ENCODE measurements around the gene ABCA1.

The ABCA1 gene

GRCh38 chr9:104974053-104974962 is 46.4 kb upstream of the ABCA1 start:
- no peak overlapping the region for H2AFZ ChIP-seq (ENCODE audit: low read depth, low read length)

GRCh38 chr9:104972242-104972866 is 44.4 kb upstream of the ABCA1 start:
- peaks cover 30% of the 10 kb centered on the region for H3K27me3 ChIP-seq (ENCODE audit: low read depth, low read length)

More at GRCh38 chr9:104974053-104974962, 46.4 kb upstream of the ABCA1 start:
- H4K20me1 ChIP-seq (ENCODE audit: insufficient read depth, low read length) = no peaks in the 10 kb centered on the region
- H3K4me3 ChIP-seq (ENCODE audit: low read length) = no peak overlapping the region
- H3K4me1 ChIP-seq (ENCODE audit: low read length) = no peaks in the 10 kb centered on the region
- H3K27ac ChIP-seq (ENCODE audit: low read length) = no peak overlapping the region
- no peak overlapping the region for H3K9ac ChIP-seq (ENCODE audit: low read length)
- H3K27me3 ChIP-seq (ENCODE audit: low read depth, low read length) = peaks cover 39% of the 10 kb centered on the region
- no peak for TF ChIP-seq CTCF (IDR thresholded peaks at IDR 0.05; ENCODE audit: low read depth, low read length)
- TF ChIP-seq EZH2phosphoT487 (IDR thresholded peaks at IDR 0.05; ENCODE audit: low read depth) = no peak
- H3K9me3 ChIP-seq (ENCODE audit: insufficient read depth, low read length) = no peaks in the 10 kb centered on the region
- H3K4me2 ChIP-seq (ENCODE audit: low read length) = no peak overlapping the region
- no peaks in the 10 kb centered on the region for H3K79me2 ChIP-seq (ENCODE audit: low read length)
- no peaks in the 10 kb centered on the region for H3K36me3 ChIP-seq (replicated peaks; ENCODE audit: low read depth, low read length)

GRCh38 chr9:104971511-104971910 is 43.6 kb upstream of the ABCA1 start:
- Histone ChIP-seq H3K27ac (ENCODE audit: low read length) (no peak overlapping the region), H2AFZ (ENCODE audit: low read depth, low read length) (no peak overlapping the region), H3K27me3 (ENCODE audit: low read depth, low read length) (peaks cover 30% of the 10 kb centered on the region), H3K9ac (ENCODE audit: low read length) (no peak overlapping the region), H3K4me1 (ENCODE audit: low read length) (no peaks in the 10 kb centered on the region), H3K9me3 (ENCODE audit: insufficient read depth, low read length) (no peaks in the 10 kb centered on the region), H4K20me1 (ENCODE audit: insufficient read depth, low read length) (no peaks in the 10 kb centered on the region), H3K36me3 (replicated peaks; ENCODE audit: low read depth, low read length) (no peaks in the 10 kb centered on the region), H3K4me3 (ENCODE audit: low read length) (no peak overlapping the region), H3K4me2 (ENCODE audit: low read length) (no peak overlapping the region), H3K79me2 (ENCODE audit: low read length) (no peaks in the 10 kb centered on the region)
- TF ChIP-seq EZH2phosphoT487 (IDR thresholded peaks at IDR 0.05; ENCODE audit: low read depth) (no peak), CTCF (IDR thresholded peaks at IDR 0.05; ENCODE audit: low read depth, low read length) (no peak)

More at GRCh38 chr9:104972242-104972866, 44.4 kb upstream of the ABCA1 start:
- Histone ChIP-seq H3K9ac (ENCODE audit: low read length) (no peak overlapping the region), H4K20me1 (ENCODE audit: insufficient read depth, low read length) (no peaks in the 10 kb centered on the region), H3K4me1 (ENCODE audit: low read length) (no peaks in the 10 kb centered on the region), H3K79me2 (ENCODE audit: low read length) (no peaks in the 10 kb centered on the region), H3K4me3 (ENCODE audit: low read length) (no peak overlapping the region), H2AFZ (ENCODE audit: low read depth, low read length) (no peak overlapping the region), H3K27ac (ENCODE audit: low read length) (no peak overlapping the region), H3K9me3 (ENCODE audit: insufficient read depth, low read length) (no peaks in the 10 kb centered on the region), H3K4me2 (ENCODE audit: low read length) (no peak overlapping the region), H3K36me3 (replicated peaks; ENCODE audit: low read depth, low read length) (no peaks in the 10 kb centered on the region)
- TF ChIP-seq CTCF (IDR thresholded peaks at IDR 0.05; ENCODE audit: low read depth, low read length) (no peak), EZH2phosphoT487 (IDR thresholded peaks at IDR 0.05; ENCODE audit: low read depth) (no peak)

GRCh38 chr9:104970271-104970987 is 42.5 kb upstream of the ABCA1 start:
- Histone ChIP-seq H3K36me3 (replicated peaks; ENCODE audit: low read depth, low read length) (no peaks in the 10 kb centered on the region), H3K4me3 (ENCODE audit: low read length) (no peak overlapping the region), H3K4me2 (ENCODE audit: low read length) (no peak overlapping the region), H3K4me1 (ENCODE audit: low read length) (no peaks in the 10 kb centered on the region), H3K79me2 (ENCODE audit: low read length) (no peaks in the 10 kb centered on the region), H3K27ac (ENCODE audit: low read length) (no peak overlapping the region), H3K9me3 (ENCODE audit: insufficient read depth, low read length) (no peaks in the 10 kb centered on the region), H3K9ac (ENCODE audit: low read length) (no peak overlapping the region), H3K27me3 (ENCODE audit: low read depth, low read length) (peaks cover 30% of the 10 kb centered on the region), H4K20me1 (ENCODE audit: insufficient read depth, low read length) (no peaks in the 10 kb centered on the region), H2AFZ (ENCODE audit: low read depth, low read length) (no peak overlapping the region)
- no peak for TF ChIP-seq CTCF (IDR thresholded peaks at IDR 0.05; ENCODE audit: low read depth, low read length)
- TF ChIP-seq EZH2phosphoT487 (IDR thresholded peaks at IDR 0.05; ENCODE audit: low read depth) = no peak

All from OCI-LY3 (cell line).